Activated CD4-positive, CD25-positive, alpha-beta regulatory T cell treated with anti-CD3 and anti-CD28 coated beads, Interleukin-2, amount 50 U/mL, for 24 hours (primary cell): ENCODE results near the gene CYP1A2.

Source experiments
- ATAC-seq, 2 donors: fragments of 150-1000 bp; cut with Tn5 transposase; one replicate each; pipeline ENCODE4 v1.10.0; 2021; ENCODE audit warnings: mild to moderate bottlenecking in 1 of 2, moderate library complexity in 1 of 2

Gene CYP1A2

GRCh38 chr15:74790080-74790916, 41.7 kb downstream of the CYP1A2 start:
- ATAC-seq: peak in 1 of 2 donors; percentile 9

GRCh38 chr15:74791007-74791406, 42.4 kb downstream of the CYP1A2 start:
- no peak for ATAC-seq

GRCh38 chr15:74791667-74792066, 43.0 kb downstream of the CYP1A2 start:
- ATAC-seq: no peak

- ATAC-seq: no peak
Observed at GRCh38 chr15:74792227-74793016, 43.8 kb downstream of the CYP1A2 start.

- peak; percentile 39 for ATAC-seq
Observed at GRCh38 chr15:74793135-74794028, 44.7 kb downstream of the CYP1A2 start.

- ATAC-seq: peak in 1 of 2 donors; percentile 45
Observed at GRCh38 chr15:74794248-74794969, 45.8 kb downstream of the CYP1A2 start.

GRCh38 chr15:74794970-74795349, 46.3 kb downstream of the CYP1A2 start:
- no peak for ATAC-seq

GRCh38 chr15:74795966-74796625, 47.5 kb downstream of the CYP1A2 start:
- peak; percentile 26 to 37 for ATAC-seq

DNA sequence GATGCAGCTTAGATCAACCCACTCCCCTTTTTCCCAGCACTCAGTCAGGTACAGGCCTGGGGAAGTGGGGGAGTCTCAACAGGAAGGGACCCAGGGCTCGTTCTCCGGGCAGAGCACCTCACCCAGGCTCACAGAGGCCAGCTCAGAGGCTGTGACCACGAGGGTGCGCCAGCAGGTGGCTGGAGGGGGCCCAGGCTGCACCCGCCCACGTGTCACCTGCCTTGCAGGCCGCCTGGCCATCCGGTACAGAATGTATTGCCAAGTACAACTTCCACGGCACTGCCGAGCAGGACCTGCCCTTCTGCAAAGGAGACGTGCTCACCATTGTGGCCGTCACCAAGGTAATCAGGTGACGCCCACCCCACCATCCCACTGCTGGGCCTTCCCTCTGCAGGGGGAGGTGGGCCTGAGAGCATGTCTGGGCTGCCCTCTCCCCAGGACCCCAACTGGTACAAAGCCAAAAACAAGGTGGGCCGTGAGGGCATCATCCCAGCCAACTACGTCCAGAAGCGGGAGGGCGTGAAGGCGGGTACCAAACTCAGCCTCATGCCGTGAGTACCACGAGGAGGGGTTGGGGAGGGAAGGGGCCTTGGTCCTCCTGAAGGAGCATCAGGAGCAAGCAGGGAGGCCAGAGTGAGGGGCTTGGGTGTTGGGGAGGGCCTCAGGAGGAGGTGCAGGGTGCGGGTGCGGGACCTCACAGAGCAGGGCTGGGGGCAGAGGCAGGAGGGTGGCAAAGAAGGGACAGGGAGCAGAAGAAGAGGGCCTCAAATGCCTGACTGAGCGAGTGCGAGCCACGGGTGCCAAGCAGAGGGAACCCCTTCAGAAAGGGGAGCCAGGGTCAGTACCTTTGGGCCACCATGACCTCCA, 50.0 kb downstream of the CYP1A2 start:
- ATAC-seq: no peak

DNA sequence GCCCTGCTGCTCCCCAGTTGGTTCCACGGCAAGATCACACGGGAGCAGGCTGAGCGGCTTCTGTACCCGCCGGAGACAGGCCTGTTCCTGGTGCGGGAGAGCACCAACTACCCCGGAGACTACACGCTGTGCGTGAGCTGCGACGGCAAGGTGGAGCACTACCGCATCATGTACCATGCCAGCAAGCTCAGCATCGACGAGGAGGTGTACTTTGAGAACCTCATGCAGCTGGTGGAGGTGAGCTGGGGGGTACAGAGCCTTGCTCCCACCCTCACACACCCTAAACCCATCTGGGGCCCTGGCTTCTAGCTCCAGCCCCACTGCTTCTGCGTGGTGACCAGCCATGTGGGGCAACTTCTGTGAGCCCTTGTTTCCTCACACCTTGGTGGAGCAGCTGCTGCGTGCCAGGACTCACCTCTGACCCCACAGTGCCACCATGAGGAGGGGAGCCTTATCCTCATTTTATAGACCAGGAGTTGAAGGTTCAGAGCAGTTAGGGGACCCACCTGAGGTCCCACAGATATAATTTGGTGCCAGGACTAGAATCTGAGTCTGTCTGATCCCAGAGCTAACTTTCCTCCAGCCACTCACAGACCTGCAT, 50.7 kb downstream of the CYP1A2 start:
- ATAC-seq: peak in 1 of 2 donors; percentile 17

GRCh38 chr15:74799856-74800558, 51.4 kb downstream of the CYP1A2 start:
- peak; percentile 90 to 92 for ATAC-seq

DNA sequence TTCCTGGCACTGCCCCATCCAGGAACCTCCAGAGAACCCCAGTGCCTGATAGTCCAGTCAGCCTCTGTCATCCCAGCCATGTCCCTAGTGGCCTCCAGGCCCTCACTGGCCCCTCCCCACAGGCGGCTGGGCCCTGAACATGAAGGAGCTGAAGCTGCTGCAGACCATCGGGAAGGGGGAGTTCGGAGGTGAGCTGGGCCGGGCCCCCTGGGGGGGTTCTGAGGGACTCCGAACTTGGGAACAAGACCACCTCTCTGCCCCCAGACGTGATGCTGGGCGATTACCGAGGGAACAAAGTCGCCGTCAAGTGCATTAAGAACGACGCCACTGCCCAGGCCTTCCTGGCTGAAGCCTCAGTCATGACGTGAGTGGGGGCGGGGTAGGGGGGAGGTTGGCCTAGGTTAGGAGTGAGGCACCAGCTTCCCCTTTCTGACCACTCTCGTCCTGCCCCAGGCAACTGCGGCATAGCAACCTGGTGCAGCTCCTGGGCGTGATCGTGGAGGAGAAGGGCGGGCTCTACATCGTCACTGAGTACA, 52.0 kb downstream of the CYP1A2 start:
- no peak for ATAC-seq

- no peak for ATAC-seq
Observed at GRCh38 chr15:74801311-74801997, 52.8 kb downstream of the CYP1A2 start.

GRCh38 chr15:74802290-74802689, 53.6 kb downstream of the CYP1A2 start:
- ATAC-seq: no peak

DNA sequence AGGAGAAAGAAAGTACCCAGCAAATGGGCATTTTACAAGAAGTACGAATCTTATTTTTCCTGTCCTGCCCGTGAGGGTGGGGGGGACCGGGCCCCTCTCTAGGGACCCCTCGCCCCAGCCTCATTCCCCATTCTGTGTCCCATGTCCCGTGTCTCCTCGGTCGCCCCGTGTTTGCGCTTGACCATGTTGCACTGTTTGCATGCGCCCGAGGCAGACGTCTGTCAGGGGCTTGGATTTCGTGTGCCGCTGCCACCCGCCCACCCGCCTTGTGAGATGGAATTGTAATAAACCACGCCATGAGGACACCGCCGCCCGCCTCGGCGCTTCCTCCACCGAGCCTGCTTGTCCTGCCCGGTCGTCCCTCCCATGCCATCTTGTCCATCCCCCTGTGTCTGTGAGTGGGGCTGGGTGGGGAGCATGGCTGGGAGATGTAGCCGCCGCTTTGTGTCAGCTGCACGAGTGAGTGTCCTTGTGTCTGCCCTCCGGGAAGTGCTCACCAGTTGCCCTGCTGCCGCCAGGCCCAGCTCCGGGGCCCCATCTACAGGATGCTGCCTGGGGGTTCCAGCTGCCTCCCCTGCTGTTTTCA, 54.3 kb downstream of the CYP1A2 start:
- ATAC-seq: no peak

GRCh38 chr15:74804935-74805334, 56.3 kb downstream of the CYP1A2 start:
- no peak for ATAC-seq
